ENCODE measurements around the gene MRGPRD. TPM values are rescaled to one million over a fixed set of nuclear protein-coding genes. Genes with fewer than 3 reads are reported as not detected.

The MRGPRD gene
- total RNA-seq, 2 experiments from 2014 or later = not detected

- Histone ChIP-seq H3K4me1 (ENCODE audit: insufficient read depth, low read length, poor library complexity, severe bottlenecking) (no peaks in the 10 kb centered on the region), H3K27ac (ENCODE audit: low read depth, low read length, poor library complexity, severe bottlenecking) (no peak overlapping the region), H3K9me3 (ENCODE audit: low read length) (no peaks in the 10 kb centered on the region), H3K9me2 (ENCODE audit: insufficient read depth, low read length) (no peaks in the 10 kb centered on the region), H3K79me2 (ENCODE audit: insufficient read depth, low read depth, low read length) (no peaks in the 10 kb centered on the region), H3K4me3 (ENCODE audit: low read depth, low read length, poor library complexity, severe bottlenecking) (no peak overlapping the region), H2AFZ (ENCODE audit: low read length) (no peak overlapping the region), H4K20me1 (ENCODE audit: insufficient read depth, low read length) (no peaks in the 10 kb centered on the region), H3K4me2 (ENCODE audit: low read length) (no peak overlapping the region), H3K36me3 (ENCODE audit: insufficient read depth, low read length) (peaks cover 28% of the 10 kb centered on the region)
- no peak for DNase-seq (ENCODE audit: low spot score)
- CTCF ChIA-PET (ENCODE audit: unreplicated experiment) = no interaction called here
- POLR2A ChIA-PET = no interaction called here
- TF ChIP-seq EZH2phosphoT487 (IDR thresholded peaks at IDR 0.05; ENCODE audit: borderline replicate concordance, low read depth, low read length) (no peak), CTCF (conservative IDR thresholded peaks at IDR 0.05; ENCODE audit: low read length) (no peak)
- BruUV-seq (replicated peaks) = no TSS peak
- intact Hi-C loops (cut with micrococcal nuclease; ENCODE audit: unreplicated experiment) = no loop called here
Observed at GRCh38 chr11:68935066-68935465, 45.7 kb downstream of the MRGPRD start.

GRCh38 chr11:68934666-68935065, 46.1 kb downstream of the MRGPRD start:
- TF ChIP-seq CTCF (conservative IDR thresholded peaks at IDR 0.05; ENCODE audit: low read length) (no peak), EZH2phosphoT487 (IDR thresholded peaks at IDR 0.05; ENCODE audit: borderline replicate concordance, low read depth, low read length) (no peak)
- intact Hi-C loops (cut with micrococcal nuclease; ENCODE audit: unreplicated experiment) = no loop called here
- BruUV-seq (replicated peaks) = no TSS peak
- Histone ChIP-seq H3K4me2 (ENCODE audit: low read length) (no peak overlapping the region), H3K4me1 (ENCODE audit: insufficient read depth, low read length, poor library complexity, severe bottlenecking) (no peaks in the 10 kb centered on the region), H3K9me3 (ENCODE audit: low read length) (no peaks in the 10 kb centered on the region), H3K79me2 (ENCODE audit: insufficient read depth, low read depth, low read length) (no peaks in the 10 kb centered on the region), H2AFZ (ENCODE audit: low read length) (no peak overlapping the region), H3K9me2 (ENCODE audit: insufficient read depth, low read length) (no peaks in the 10 kb centered on the region), H4K20me1 (ENCODE audit: insufficient read depth, low read length) (no peaks in the 10 kb centered on the region), H3K27ac (ENCODE audit: low read depth, low read length, poor library complexity, severe bottlenecking) (no peak overlapping the region), H3K4me3 (ENCODE audit: low read depth, low read length, poor library complexity, severe bottlenecking) (no peak overlapping the region), H3K36me3 (ENCODE audit: insufficient read depth, low read length) (peaks cover 32% of the 10 kb centered on the region)
- CTCF ChIA-PET (ENCODE audit: unreplicated experiment) = no interaction called here
- POLR2A ChIA-PET = interaction anchor here (0.6 kb wide), 1 partner anchor 13 kb away, joined by 3 read pairs; no protein-coding TSS in a partner anchor
- no peak for DNase-seq (ENCODE audit: low spot score)

- no peak for DNase-seq (ENCODE audit: low spot score)
- TF ChIP-seq EZH2phosphoT487 (IDR thresholded peaks at IDR 0.05; ENCODE audit: borderline replicate concordance, low read depth, low read length) (no peak), CTCF (conservative IDR thresholded peaks at IDR 0.05; ENCODE audit: low read length) (no peak)
- ChIA-PET POLR2A (interaction anchor here (0.6 kb wide), 1 partner anchor 14 kb away, joined by 3 read pairs; no protein-coding TSS in a partner anchor), CTCF (ENCODE audit: unreplicated experiment) (interaction anchor here (1.0 kb wide), 1 partner anchor 20 kb away, joined by 3 read pairs; no protein-coding TSS in a partner anchor)
- Histone ChIP-seq H3K27ac (ENCODE audit: low read depth, low read length, poor library complexity, severe bottlenecking) (no peak overlapping the region), H2AFZ (ENCODE audit: low read length) (no peak overlapping the region), H3K79me2 (ENCODE audit: insufficient read depth, low read depth, low read length) (no peaks in the 10 kb centered on the region), H3K4me3 (ENCODE audit: low read depth, low read length, poor library complexity, severe bottlenecking) (no peak overlapping the region), H3K4me1 (ENCODE audit: insufficient read depth, low read length, poor library complexity, severe bottlenecking) (no peaks in the 10 kb centered on the region), H4K20me1 (ENCODE audit: insufficient read depth, low read length) (no peaks in the 10 kb centered on the region), H3K36me3 (ENCODE audit: insufficient read depth, low read length) (peaks cover 36% of the 10 kb centered on the region), H3K4me2 (ENCODE audit: low read length) (no peak overlapping the region), H3K9me2 (ENCODE audit: insufficient read depth, low read length) (no peaks in the 10 kb centered on the region), H3K9me3 (ENCODE audit: low read length) (no peaks in the 10 kb centered on the region)
- no TSS peak for BruUV-seq (replicated peaks)
- intact Hi-C loops (cut with micrococcal nuclease; ENCODE audit: unreplicated experiment) = no loop called here
Observed at GRCh38 chr11:68934321-68934645, 46.5 kb downstream of the MRGPRD start.
